Chondrocyte (in vitro differentiated cells): ENCODE results near the gene ATXN7L1. TPM values are rescaled to one million over a fixed set of nuclear protein-coding genes. Genes with fewer than 3 reads are reported as not detected.

Experiments
- DNase-seq: peaks from one replicate; pipeline ENCODE4 v3.0.0; 2021; ENCODE audit warnings: mixed read lengths, low spot score
- H3K27ac Mint-ChIP-seq: one replicate; pipeline ENCODE4 v1.8.0; 2021; ENCODE audit warnings: mild to moderate bottlenecking, moderate library complexity, mixed read lengths; ENCODE audit not compliant: unreplicated experiment
- H3K27me3 Mint-ChIP-seq: 2 replicates; pipeline ENCODE4 v1.8.0; 2021; ENCODE audit warnings: low read depth, mixed read lengths
- H3K36me3 Mint-ChIP-seq: 2 replicates; pipeline ENCODE4 v1.8.0; 2021; ENCODE audit warnings: low read depth, mixed read lengths
- H3K4me1 Mint-ChIP-seq: 2 replicates; pipeline ENCODE4 v1.8.0; 2021; ENCODE audit warnings: low read depth, mild to moderate bottlenecking, mixed read lengths
- H3K4me3 Mint-ChIP-seq: one replicate; pipeline ENCODE4 v1.8.0; 2021; ENCODE audit warnings: mild to moderate bottlenecking, moderate library complexity, mixed read lengths; ENCODE audit not compliant: unreplicated experiment
- H3K9me3 Mint-ChIP-seq: 2 replicates; pipeline ENCODE4 v1.8.0; 2021; ENCODE audit warnings: low read depth, mixed read lengths
- CTCF ChIP-seq: fragments of 200-600 bp; sonication (generic); IDR thresholded peaks from 2 replicates; pipeline ENCODE4 v1.5.0; 2021; ENCODE audit warnings: antibody characterized with exemption, mild to moderate bottlenecking, moderate library complexity
- total RNA-seq: library from RNA; stranded (reverse); gene quantifications from 3 replicates; pipeline ENCODE4 v1.2.1, GENCODE V29; 2021

Gene ATXN7L1
- total RNA-seq, 1 donor from 2014 or later = 6.4 TPM

GRCh38 chr7:105612806-105613205 lies 263.6 kb downstream of the ATXN7L1 start:
- H3K27me3 Mint-ChIP-seq = no peaks in the 10 kb centered on the region
- DNase-seq = no peak
- no peaks in the 10 kb centered on the region for H3K9me3 Mint-ChIP-seq
- peaks cover 10% of the 10 kb centered on the region for H3K36me3 Mint-ChIP-seq
- no peak overlapping the region for H3K4me3 Mint-ChIP-seq
- H3K4me1 Mint-ChIP-seq = no peaks in the 10 kb centered on the region
- H3K27ac Mint-ChIP-seq = no peak overlapping the region
- no peak for TF ChIP-seq CTCF

GRCh38 chr7:105611856-105612775 lies 264.3 kb downstream of the ATXN7L1 start:
- H3K9me3 Mint-ChIP-seq = no peaks in the 10 kb centered on the region
- TF ChIP-seq CTCF = no peak
- H3K27ac Mint-ChIP-seq = no peak overlapping the region
- H3K27me3 Mint-ChIP-seq = no peaks in the 10 kb centered on the region
- H3K4me1 Mint-ChIP-seq = no peaks in the 10 kb centered on the region
- H3K4me3 Mint-ChIP-seq = no peak overlapping the region
- peaks cover 12% of the 10 kb centered on the region for H3K36me3 Mint-ChIP-seq
- DNase-seq = no peak

GRCh38 chr7:105610165-105610930 lies 266.1 kb downstream of the ATXN7L1 start:
- Mint-ChIP-seq H3K4me3 (no peak overlapping the region), H3K27ac (no peak overlapping the region), H3K9me3 (no peaks in the 10 kb centered on the region), H3K4me1 (peaks cover 8% of the 10 kb centered on the region), H3K27me3 (no peaks in the 10 kb centered on the region), H3K36me3 (peaks cover 12% of the 10 kb centered on the region)
- no peak for DNase-seq
- TF ChIP-seq CTCF = no peak

GRCh38 chr7:105602325-105603305 lies 273.8 kb downstream of the ATXN7L1 start:
- H3K4me1 Mint-ChIP-seq = peaks cover 8% of the 10 kb centered on the region
- no peak for TF ChIP-seq CTCF
- no peak overlapping the region for H3K27ac Mint-ChIP-seq
- no peaks in the 10 kb centered on the region for H3K27me3 Mint-ChIP-seq
- peaks cover 2% of the 10 kb centered on the region for H3K36me3 Mint-ChIP-seq
- H3K4me3 Mint-ChIP-seq = no peak overlapping the region
- DNase-seq = no peak
- H3K9me3 Mint-ChIP-seq = no peaks in the 10 kb centered on the region
